ENCODE measurements around the gene WDR12. TPM values are rescaled to one million over a fixed set of nuclear protein-coding genes. Genes with fewer than 3 reads are reported as not detected.

The WDR12 gene
- total and polyA plus RNA-seq, 9 of the 15 experiments (the other 6 are each of a cell fraction or from before 2014, with no cell fraction given), result 109 to 554 (median 174) TPM

GRCh38 chr2:202950592-202950991, 39.1 kb upstream of the WDR12 start (continued):
- TF ChIP-seq ZNF518B (CRISPR knock-in tag; IDR thresholded peaks at IDR 0.05) (no peak), XRCC5 (IDR thresholded peaks at IDR 0.05; ENCODE audit: low read depth, low read length) (no peak), MAZ (CRISPR knock-in tag; conservative IDR thresholded peaks at IDR 0.05 in 1 of 2, IDR thresholded peaks at IDR 0.05 in 1 of 2) (no peak), GMEB1 (CRISPR knock-in tag; IDR thresholded peaks at IDR 0.05) (no peak), ZNF584 (CRISPR knock-in tag; IDR thresholded peaks at IDR 0.05; ENCODE audit: low read depth) (no peak), NCOA2 (IDR thresholded peaks at IDR 0.05; ENCODE audit: partially characterized antibody in 2 of 2) (no peak), LCOR (CRISPR knock-in tag; IDR thresholded peaks at IDR 0.05) (no peak), STAT5A (IDR thresholded peaks at IDR 0.05; ENCODE audit: borderline replicate concordance, low read length) (peak; percentile 22; the same call in 1 of the 2 replicates), NKRF (IDR thresholded peaks at IDR 0.05; ENCODE audit: borderline replicate concordance) (no peak), GTF2A2 (tag; IDR thresholded peaks at IDR 0.05) (no peak), POLR2H (tag; IDR thresholded peaks at IDR 0.05; ENCODE audit: low read depth) (no peak), SAP30 (IDR thresholded peaks at IDR 0.05; ENCODE audit: borderline replicate concordance, insufficient read depth, low read depth, low read length, poor library complexity, severe bottlenecking) (no peak), ZNF384 (IDR thresholded peaks at IDR 0.05; ENCODE audit: low read depth, low read length) (no peak), MBD2 (IDR thresholded peaks at IDR 0.05; ENCODE audit: borderline replicate concordance, low read depth) (no peak), RNF2 (IDR thresholded peaks at IDR 0.05) (peak; percentile 42; the same call in 1 of the 2 replicates), TGIF2 (CRISPR knock-in tag; IDR thresholded peaks at IDR 0.05) (no peak), DDX20 (tag; IDR thresholded peaks at IDR 0.05; ENCODE audit: low read depth) (no peak), ZBTB1 (CRISPR knock-in tag; IDR thresholded peaks at IDR 0.05; ENCODE audit: borderline replicate concordance, low read depth) (no peak)

All from K562 (cell line).